Mesenchymal stem cell (in vitro differentiated cells and primary cell): ENCODE data around the gene ITGB3.
"Not testable (repeated sequence)": the region's sequence is repeated elsewhere in the genome, so short reads cannot be mapped to it uniquely, and the experiment has no call there.

Experiments used
- DNase-seq: peaks from one replicate; pipeline ENCODE4 v3.0.0-alpha.2; 2013
- H2AFZ ChIP-seq: one replicate; pipeline ENCODE4 v1.6.1; 2013; ENCODE audit warnings: low read depth, mild to moderate bottlenecking, control low read depth, inconsistent platforms, low read length, moderate library complexity
- H2AK5ac ChIP-seq: 2 replicates; pipeline ENCODE4 v1.6.1; 2013; ENCODE audit warnings: low read length, moderate library complexity, mild to moderate bottlenecking, inconsistent platforms; ENCODE audit not compliant: severe bottlenecking
- H2BK120ac ChIP-seq: one replicate; pipeline ENCODE4 v1.6.1; 2013; ENCODE audit warnings: low read depth, mild to moderate bottlenecking, inconsistent platforms, low read length, moderate library complexity
- H2BK12ac ChIP-seq, 2 experiments: one replicate each; pipeline ENCODE4 v1.6.1; 2013; ENCODE audit warnings: inconsistent platforms in 2 of 2, low read length in 2 of 2, mild to moderate bottlenecking in 2 of 2, moderate library complexity in 2 of 2, control low read depth in 1 of 2
- H2BK15ac ChIP-seq: one replicate; pipeline ENCODE4 v1.6.1; 2013; ENCODE audit warnings: mild to moderate bottlenecking, low read depth, inconsistent platforms; ENCODE audit not compliant: poor library complexity, severe bottlenecking
- H2BK5ac ChIP-seq: 2 replicates; pipeline ENCODE4 v1.6.1; 2013; ENCODE audit warnings: low read depth, mild to moderate bottlenecking, low read length, control low read depth, inconsistent platforms; ENCODE audit not compliant: poor library complexity, severe bottlenecking
- H3K14ac ChIP-seq, 2 experiments: one replicate each; pipeline ENCODE4 v1.6.1; 2013; ENCODE audit warnings: inconsistent platforms in 2 of 2, low read length in 2 of 2, control low read depth in 1 of 2, mild to moderate bottlenecking in 1 of 2, moderate library complexity in 1 of 2
- H3K18ac ChIP-seq, 2 experiments: one replicate each; pipeline ENCODE4 v1.6.1; 2013; ENCODE audit warnings: inconsistent platforms in 2 of 2, low read length in 2 of 2, control low read depth in 1 of 2, low read depth in 1 of 2, mild to moderate bottlenecking in 1 of 2
- H3K23ac ChIP-seq, 2 experiments: one replicate each; pipeline ENCODE4 v1.6.1; 2013; ENCODE audit warnings: inconsistent platforms in 2 of 2, low read length in 2 of 2, mild to moderate bottlenecking in 2 of 2, moderate library complexity in 2 of 2, control low read depth in 1 of 2
- H3K27ac ChIP-seq: 2 replicates; pipeline ENCODE4 v1.5.1; 2013; ENCODE audit warnings: mild to moderate bottlenecking, moderate library complexity, low read length, control low read depth, inconsistent platforms; ENCODE audit not compliant: poor library complexity, severe bottlenecking
- H3K27me3 ChIP-seq, 2 experiments: 2 replicates each; pipeline versions ENCODE4 v1.6.1 to v1.7.0; 2013; ENCODE audit warnings: low read length in 2 of 2, mild to moderate bottlenecking in 2 of 2, moderate library complexity in 2 of 2, control low read depth in 1 of 2, inconsistent platforms in 1 of 2; ENCODE audit not compliant: control insufficient read depth in 1 of 2, insufficient read depth in 1 of 2
- H3K36me3 ChIP-seq, 2 experiments: 2 replicates each; pipeline versions ENCODE4 v1.6.1 to v1.7.0; 2013; ENCODE audit warnings: low read length in 2 of 2, control low read depth in 1 of 2, inconsistent platforms in 1 of 2, low read depth in 1 of 2, mild to moderate bottlenecking in 1 of 2; ENCODE audit not compliant: insufficient read depth in 2 of 2, control insufficient read depth in 1 of 2
- H3K4ac ChIP-seq, 2 experiments: one replicate each; pipeline ENCODE4 v1.6.1; 2013; ENCODE audit warnings: inconsistent platforms in 2 of 2, low read length in 2 of 2, mild to moderate bottlenecking in 2 of 2, moderate library complexity in 2 of 2, control low read depth in 1 of 2, low read depth in 1 of 2
- H3K4me1 ChIP-seq: 2 replicates; pipeline ENCODE4 v1.6.1; 2013; ENCODE audit warnings: low read depth, low read length, control low read depth; ENCODE audit not compliant: control insufficient read depth, insufficient read depth
- H3K4me2 ChIP-seq: 2 replicates; pipeline ENCODE4 v1.6.1; 2013; ENCODE audit warnings: low read length, mild to moderate bottlenecking, inconsistent platforms; ENCODE audit not compliant: poor library complexity, severe bottlenecking
- H3K4me3 ChIP-seq, 2 experiments: 2 replicates each; pipeline versions ENCODE4 v1.5.1 to v1.7.0; 2013; ENCODE audit warnings: low read length in 2 of 2, mild to moderate bottlenecking in 2 of 2, control low read depth in 1 of 2, low read depth in 1 of 2; ENCODE audit not compliant: insufficient read depth in 1 of 2
- H3K79me1 ChIP-seq: replicated peaks from 2 replicates; pipeline ENCODE4 v1.6.1; 2013; ENCODE audit warnings: mild to moderate bottlenecking, control low read depth, low read length, inconsistent platforms; ENCODE audit not compliant: poor library complexity, severe bottlenecking
- H3K9ac ChIP-seq: 2 replicates; pipeline ENCODE4 v1.7.0; 2013; ENCODE audit warnings: mild to moderate bottlenecking, low read length, moderate library complexity
- H3K9me3 ChIP-seq: 2 replicates; pipeline ENCODE4 v1.7.0; 2013; ENCODE audit warnings: mild to moderate bottlenecking, low read length; ENCODE audit not compliant: control insufficient read depth
- H4K8ac ChIP-seq: one replicate; pipeline ENCODE4 v1.6.1; 2013; ENCODE audit warnings: inconsistent platforms, mild to moderate bottlenecking, low read length, moderate library complexity
- H4K91ac ChIP-seq: one replicate; pipeline ENCODE4 v1.6.1; 2013; ENCODE audit warnings: mild to moderate bottlenecking, low read length, inconsistent platforms
- WGBS: methylation state at CpG from one replicate; pipeline ENCODE4 v1.1.7; 2013; ENCODE audit warnings: mixed read lengths; 5-methylcytosine and 5-hydroxymethylcytosine counted together

The ITGB3 gene

DNA sequence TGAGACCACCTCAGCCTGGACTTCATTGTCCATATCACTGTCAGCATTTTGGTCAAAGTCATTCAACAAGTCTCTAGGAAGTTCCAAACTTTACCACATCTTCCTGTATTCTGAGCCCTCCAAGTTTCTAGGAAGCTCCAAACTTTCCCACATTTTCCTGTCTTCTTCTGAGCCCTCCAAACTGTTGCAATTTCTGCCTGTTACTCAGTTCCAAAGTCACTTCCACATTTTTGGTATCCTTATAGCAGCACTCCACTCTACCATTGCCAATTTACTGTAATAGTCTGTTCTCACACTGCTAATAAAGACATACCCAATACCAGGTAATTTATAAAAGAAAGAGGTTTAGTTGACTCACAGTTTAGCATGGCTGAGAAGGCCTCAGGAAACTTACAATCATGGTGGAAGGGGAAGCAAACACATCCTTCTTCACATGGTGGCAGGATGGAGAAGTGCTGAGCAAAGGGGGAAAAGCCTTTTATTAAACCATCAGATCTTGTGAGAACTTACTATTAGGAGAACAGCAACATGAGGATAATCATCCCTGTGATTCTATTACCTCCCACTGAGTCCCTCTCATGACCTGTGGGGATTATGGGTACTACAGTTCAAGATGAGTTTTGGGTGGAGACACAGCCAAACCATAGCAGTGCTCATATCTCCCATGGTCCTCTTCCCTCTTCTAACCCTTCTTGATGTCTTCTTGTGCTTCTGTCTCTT, 16.1 kb downstream of the ITGB3 start:
- not testable (repeated sequence) for H3K14ac ChIP-seq, H3K4me3 ChIP-seq, H3K4me2 ChIP-seq, H2BK12ac ChIP-seq, DNase-seq, H3K27me3 ChIP-seq, H3K9me3 ChIP-seq, H3K9ac ChIP-seq, H2BK120ac ChIP-seq, H3K4ac ChIP-seq, H4K91ac ChIP-seq, H3K23ac ChIP-seq, H3K18ac ChIP-seq, H2BK5ac ChIP-seq, H4K8ac ChIP-seq, H2BK15ac ChIP-seq, H2AFZ ChIP-seq
- Histone ChIP-seq H3K36me3 (peaks cover 14 to 20% of the 10 kb centered on the region in 2 experiments), H3K79me1 (peaks cover 13% of the 10 kb centered on the region), H3K27ac (peak overlapping the region; percentile 96), H3K4me1 (peaks cover 20% of the 10 kb centered on the region), H2AK5ac (peak overlapping the region; percentile 99)

DNA sequence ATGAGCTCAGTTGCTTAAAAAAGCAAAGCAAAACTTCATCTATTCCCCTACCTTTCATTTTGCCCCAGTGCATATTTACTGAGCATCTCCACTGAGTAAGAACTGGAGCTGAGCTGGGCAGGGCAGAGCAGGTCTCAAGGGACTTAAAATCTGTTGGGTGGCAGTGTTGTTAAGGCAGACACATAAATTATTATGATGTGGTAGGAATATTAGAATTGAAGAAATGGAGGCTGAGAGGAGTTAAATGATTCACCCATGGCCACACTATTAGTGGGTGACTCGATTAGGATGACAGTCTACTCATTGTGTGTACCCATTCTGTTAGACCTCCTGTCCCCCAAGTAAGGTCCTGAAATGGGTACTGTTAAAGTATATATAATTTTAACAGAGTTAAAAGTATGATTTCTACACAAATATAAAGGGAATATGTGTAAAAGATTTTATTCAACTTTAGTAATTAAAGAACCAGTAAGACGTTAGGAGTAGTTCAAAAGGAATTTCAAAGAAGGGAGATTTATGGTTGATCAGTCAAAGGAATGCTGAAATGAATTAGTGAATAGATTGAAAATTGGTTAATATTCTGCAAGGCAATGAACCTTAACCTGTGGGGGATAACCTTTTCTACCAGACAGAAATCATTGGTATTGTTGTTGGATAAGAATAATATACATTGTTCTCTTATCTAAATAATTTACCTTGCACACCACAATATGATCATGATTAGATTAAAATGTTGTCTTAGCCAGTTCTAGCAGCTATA, 17.5 kb downstream of the ITGB3 start:
- 85% methylated on average over 1 of the region's 2 CpGs for WGBS
- H2BK5ac ChIP-seq: peak overlapping the region; percentile 93

DNA sequence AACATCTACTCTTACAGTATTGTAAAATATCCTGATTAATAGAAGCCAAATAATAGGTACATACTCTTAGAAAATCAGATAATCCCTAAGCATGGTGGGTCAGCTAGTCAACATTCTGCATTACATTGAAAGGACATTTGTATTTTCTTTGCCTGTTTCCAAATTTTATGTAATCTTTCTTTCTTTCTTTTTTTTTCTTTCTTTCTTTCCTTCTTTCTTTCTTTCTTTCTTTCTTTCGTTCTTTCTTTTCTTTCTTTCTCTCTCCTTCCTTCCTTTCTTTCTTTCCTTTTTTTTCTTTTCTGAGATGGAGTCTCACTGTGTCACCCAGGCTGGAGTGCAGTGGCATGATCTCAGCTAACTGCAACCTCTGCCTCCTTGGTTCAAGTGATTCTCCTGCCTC, 18.9 kb downstream of the ITGB3 start:
- H4K8ac ChIP-seq: no peak overlapping the region
- peaks cover 19 to 25% of the 10 kb centered on the region in 2 experiments for H3K36me3 ChIP-seq
- DNase-seq: no peak
- no peak overlapping the region for H3K4ac ChIP-seq
- no peak overlapping the region for H2AFZ ChIP-seq
- WGBS: 94% methylated on average over 1 of the region's 1 CpG
- H2BK12ac ChIP-seq: no peak overlapping the region
- no peak overlapping the region for H4K91ac ChIP-seq
- H3K4me3 ChIP-seq: no peak overlapping the region
- no peak overlapping the region for H3K27ac ChIP-seq
- H2BK120ac ChIP-seq: no peak overlapping the region
- H3K9me3 ChIP-seq: no peaks in the 10 kb centered on the region
- H2BK5ac ChIP-seq: no peak overlapping the region
- H3K27me3 ChIP-seq: no peaks in the 10 kb centered on the region
- no peak overlapping the region for H3K18ac ChIP-seq
- no peak overlapping the region for H2AK5ac ChIP-seq
- H3K79me1 ChIP-seq: peaks cover 15% of the 10 kb centered on the region
- no peak overlapping the region for H3K4me2 ChIP-seq
- H3K9ac ChIP-seq: no peak overlapping the region
- H3K14ac ChIP-seq: no peak overlapping the region
- no peak overlapping the region for H2BK15ac ChIP-seq
- H3K4me1 ChIP-seq: peaks cover 41% of the 10 kb centered on the region
- H3K23ac ChIP-seq: no peak overlapping the region

More for the DNA sequence above, 17.5 kb downstream of the ITGB3 start:
- H3K9ac ChIP-seq: no peak overlapping the region
- no peak overlapping the region for H4K8ac ChIP-seq
- no peak overlapping the region for H3K18ac ChIP-seq
- peak overlapping the region; percentile 99 for H2AK5ac ChIP-seq
- no peak overlapping the region for H2BK12ac ChIP-seq
- H3K4me3 ChIP-seq: no peak overlapping the region
- H3K36me3 ChIP-seq: peaks cover 16 to 22% of the 10 kb centered on the region in 2 experiments
- H3K23ac ChIP-seq: no peak overlapping the region
- no peak overlapping the region for H4K91ac ChIP-seq
- H2AFZ ChIP-seq: no peak overlapping the region
- H2BK120ac ChIP-seq: no peak overlapping the region
- no peak overlapping the region for H3K4ac ChIP-seq
- no peak for DNase-seq
- no peaks in the 10 kb centered on the region for H3K9me3 ChIP-seq
- peaks cover 33% of the 10 kb centered on the region for H3K4me1 ChIP-seq
- H3K4me2 ChIP-seq: no peak overlapping the region
- no peaks in the 10 kb centered on the region for H3K27me3 ChIP-seq
- peaks cover 15% of the 10 kb centered on the region for H3K79me1 ChIP-seq
- peak overlapping the region; percentile 96 for H3K27ac ChIP-seq
- no peak overlapping the region for H3K14ac ChIP-seq
- H2BK15ac ChIP-seq: no peak overlapping the region

DNA sequence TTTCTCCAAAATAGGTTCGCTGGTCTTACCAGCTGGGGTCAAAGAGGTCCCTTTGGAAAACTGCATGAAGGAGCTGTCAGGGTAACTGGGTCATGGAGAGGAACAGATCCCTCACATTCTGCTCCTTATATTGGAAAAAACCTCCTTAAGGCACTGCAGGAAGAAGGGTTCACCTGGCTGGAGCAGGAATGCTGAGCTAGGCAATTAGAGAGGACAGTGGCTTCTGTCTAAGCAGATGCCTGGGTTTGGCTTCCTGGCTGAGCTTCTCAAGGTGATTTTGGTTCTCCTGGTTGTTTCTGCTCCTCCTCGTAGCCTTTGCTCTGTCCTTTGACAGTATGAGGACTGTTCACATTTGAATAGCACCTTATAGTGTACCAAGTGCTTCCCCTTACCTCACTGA, 19.6 kb downstream of the ITGB3 start:
- Histone ChIP-seq H2BK15ac (peak overlapping the region; percentile 39), H2AFZ (no peak overlapping the region)
- WGBS: 94% methylated on average over 2 of the region's 2 CpGs

More for the DNA sequence above, 19.6 kb downstream of the ITGB3 start:
- Histone ChIP-seq H3K27me3 (no peaks in the 10 kb centered on the region), H3K23ac (no peak overlapping the region), H3K4me1 (peaks cover 41% of the 10 kb centered on the region), H3K9me3 (no peaks in the 10 kb centered on the region), H3K18ac (no peak overlapping the region), H4K91ac (no peak overlapping the region), H3K14ac (no peak overlapping the region), H2AK5ac (peak overlapping the region; percentile 45), H2BK12ac (peak overlapping the region in 1 of 2 experiments; percentile 28), H3K9ac (no peak overlapping the region), H3K4ac (no peak overlapping the region), H3K4me3 (no peak overlapping the region), H2BK120ac (no peak overlapping the region), H3K36me3 (peaks cover 19 to 29% of the 10 kb centered on the region in 2 experiments), H3K27ac (no peak overlapping the region), H3K4me2 (no peak overlapping the region), H4K8ac (no peak overlapping the region), H2BK5ac (peak overlapping the region; percentile 39), H3K79me1 (peaks cover 15% of the 10 kb centered on the region)
- DNase-seq: no peak
